CD4-positive, CD25-positive, alpha-beta regulatory T cell (primary cell): ENCODE results near the gene MTA1. TPM values are rescaled to one million over a fixed set of nuclear protein-coding genes. Genes with fewer than 3 reads are reported as not detected.
A peak's percentile ranks its signal among the peaks of the same experiment; 100 is the strongest.

Experiments used
- ATAC-seq, 2 donors: fragments of 150-1000 bp; cut with Tn5 transposase; one replicate each; pipeline ENCODE4 v1.10.0; 2021; ENCODE audit warnings: low read depth in 2 of 2, moderate number of reproducible peaks in 2 of 2, moderate library complexity in 1 of 2
- DNase-seq, 3 donors: peaks; one replicate each; pipeline versions ENCODE4 v3.0.0 to v3.0.0-alpha.2; 2012 to 2022; ENCODE audit warnings: mixed read lengths in 1 of 3
- H3K27ac ChIP-seq: one replicate; pipeline ENCODE4 v1.7.0; 2013; ENCODE audit warnings: mild to moderate bottlenecking, low read length; ENCODE audit not compliant: insufficient read depth, poor library complexity, severe bottlenecking
- H3K27me3 ChIP-seq: one replicate; pipeline ENCODE4 v1.7.0; 2013; ENCODE audit warnings: low read length; ENCODE audit not compliant: control insufficient read depth, insufficient read depth
- H3K36me3 ChIP-seq: one replicate; pipeline ENCODE4 v1.7.0; 2013; ENCODE audit warnings: mild to moderate bottlenecking, low read length, moderate library complexity; ENCODE audit not compliant: control insufficient read depth, insufficient read depth
- H3K4me1 ChIP-seq: 2 replicates; pipeline ENCODE4 v1.7.0; 2013; ENCODE audit warnings: mild to moderate bottlenecking, low read length; ENCODE audit not compliant: insufficient read depth, control insufficient read depth, poor library complexity, severe bottlenecking
- H3K4me3 ChIP-seq: one replicate; pipeline ENCODE4 v1.7.0; 2013; ENCODE audit warnings: low read depth, mild to moderate bottlenecking, low read length, moderate library complexity
- H3K9me3 ChIP-seq, 2 experiments: 1 replicate in 1 of 2; 2 replicates in 1 of 2; pipeline ENCODE4 v1.7.0; 2013; ENCODE audit warnings: low read length in 2 of 2, mild to moderate bottlenecking in 1 of 2, moderate library complexity in 1 of 2; ENCODE audit not compliant: control insufficient read depth in 2 of 2
- H3K27ac Mint-ChIP-seq, 3 donors: one replicate each; pipeline ENCODE4 v1.8.0; 2020 to 2022; ENCODE audit warnings: mild to moderate bottlenecking in 3 of 3, mixed read lengths in 3 of 3, moderate library complexity in 2 of 3
- H3K27me3 Mint-ChIP-seq: one replicate; pipeline ENCODE4 v1.8.0; 2022; ENCODE audit warnings: mild to moderate bottlenecking, mixed read lengths
- H3K36me3 Mint-ChIP-seq: one replicate; pipeline ENCODE4 v1.8.0; 2020; ENCODE audit warnings: mixed read lengths
- H3K4me1 Mint-ChIP-seq, 4 donors: one replicate each; pipeline ENCODE4 v1.8.0; 2020 to 2022; ENCODE audit warnings: mixed read lengths in 4 of 4, mild to moderate bottlenecking in 1 of 4
- H3K4me3 Mint-ChIP-seq, 4 donors: one replicate each; pipeline ENCODE4 v1.8.0; 2020 to 2022; ENCODE audit warnings: mild to moderate bottlenecking in 4 of 4, mixed read lengths in 4 of 4, moderate library complexity in 3 of 4
- H3K9me3 Mint-ChIP-seq, 7 donors: one replicate each; pipeline ENCODE4 v1.8.0; 2020 to 2022; ENCODE audit warnings: mixed read lengths in 7 of 7, mild to moderate bottlenecking in 3 of 7, moderate library complexity in 2 of 7
- polyA plus RNA-seq, 4 donors: library from polyadenylated mRNA; unstranded; fragments of 300-500 nt; fragmentation: Illumina TruSeq; gene quantifications; one replicate each; pipeline ENCODE4 v1.2.3, GENCODE V29; 2021
- total RNA-seq: library from RNA; stranded (reverse); gene quantifications from one replicate; pipeline ENCODE4 v1.2.3, GENCODE V29; 2022

MTA1 gene
- total and polyA plus RNA-seq, 5 donors from 2014 or later, result 2.5 to 123 (median 3.1) TPM

GRCh38 chr14:105413544-105413886, 6.1 kb upstream of the MTA1 start:
- peaks cover 1 to 19% (median 3%) of the 10 kb centered on the region in 4 donors for H3K4me1 Mint-ChIP-seq

GRCh38 chr14:105414456-105415371, 4.9 kb upstream of the MTA1 start:
- Histone ChIP-seq H3K9me3 (no peaks in the 10 kb centered on the region), H3K4me3 (peak overlapping the region; percentile 32), H3K36me3 (no peaks in the 10 kb centered on the region), H3K4me1 (peaks cover 26% of the 10 kb centered on the region), H3K27ac (no peak overlapping the region), H3K27me3 (peaks cover 5% of the 10 kb centered on the region)
- peak overlapping the region; percentile 66 to 85 (median 81) for H3K4me3 Mint-ChIP-seq
- H3K9me3 Mint-ChIP-seq, result no peaks in the 10 kb centered on the region
- no peaks in the 10 kb centered on the region for H3K36me3 Mint-ChIP-seq
- H3K4me1 Mint-ChIP-seq, result peaks cover 2 to 23% (median 5%) of the 10 kb centered on the region in 4 donors
- DNase-seq (peak; percentile 42 to 70 (median 63)), ATAC-seq (peak; percentile 77 to 78)
- no peak overlapping the region for H3K27ac Mint-ChIP-seq
- peaks cover 41% of the 10 kb centered on the region for H3K27me3 Mint-ChIP-seq

More at GRCh38 chr14:105413544-105413886, 6.1 kb upstream of the MTA1 start:
- Mint-ChIP-seq H3K36me3 (no peaks in the 10 kb centered on the region), H3K9me3 (peaks cover 0 to 1% (median 0%) of the 10 kb centered on the region in 7 donors), H3K27me3 (peaks cover 47% of the 10 kb centered on the region), H3K27ac (no peak overlapping the region), H3K4me3 (peak overlapping the region in 2 of 4 donors; percentile 31 to 36)
- ATAC-seq (no peak), DNase-seq (no peak)
- H3K4me1 ChIP-seq, result peaks cover 19% of the 10 kb centered on the region
- H3K36me3 ChIP-seq, result no peaks in the 10 kb centered on the region
- no peak overlapping the region for H3K4me3 ChIP-seq
- H3K27ac ChIP-seq, result no peak overlapping the region
- H3K27me3 ChIP-seq, result peaks cover 5% of the 10 kb centered on the region
- no peaks in the 10 kb centered on the region for H3K9me3 ChIP-seq

- Mint-ChIP-seq H3K36me3 (no peaks in the 10 kb centered on the region), H3K27ac (no peak overlapping the region), H3K9me3 (no peaks in the 10 kb centered on the region), H3K27me3 (peaks cover 30% of the 10 kb centered on the region), H3K4me1 (peaks cover 2 to 24% (median 5%) of the 10 kb centered on the region in 4 donors), H3K4me3 (peak overlapping the region; percentile 66 to 85 (median 81))
- peaks cover 5% of the 10 kb centered on the region for H3K27me3 ChIP-seq
- H3K4me3 ChIP-seq, result peak overlapping the region; percentile 32
- H3K36me3 ChIP-seq, result no peaks in the 10 kb centered on the region
- H3K27ac ChIP-seq, result no peak overlapping the region
- ATAC-seq (no peak), DNase-seq (no peak)
- H3K9me3 ChIP-seq, result no peaks in the 10 kb centered on the region
- H3K4me1 ChIP-seq, result peaks cover 31% of the 10 kb centered on the region
Measured at GRCh38 chr14:105415481-105416428, 3.9 kb upstream of the MTA1 start.

GRCh38 chr14:105416671-105417070, 3.0 kb upstream of the MTA1 start:
- peaks cover 34% of the 10 kb centered on the region for H3K4me1 ChIP-seq
- Mint-ChIP-seq H3K4me3 (peak overlapping the region in 3 of 4 donors; percentile 36 to 74 (median 66)), H3K27me3 (peaks cover 25% of the 10 kb centered on the region), H3K36me3 (no peaks in the 10 kb centered on the region), H3K4me1 (peaks cover 2 to 28% (median 5%) of the 10 kb centered on the region in 4 donors), H3K9me3 (no peaks in the 10 kb centered on the region), H3K27ac (peak overlapping the region in 1 of 3 donors; percentile 8)
- no peaks in the 10 kb centered on the region for H3K36me3 ChIP-seq
- H3K27me3 ChIP-seq, result peaks cover 5% of the 10 kb centered on the region
- ATAC-seq, result no peak
- H3K4me3 ChIP-seq, result no peak overlapping the region
- no peak for DNase-seq
- no peaks in the 10 kb centered on the region for H3K9me3 ChIP-seq
- H3K27ac ChIP-seq, result no peak overlapping the region

- Histone ChIP-seq H3K27me3 (peaks cover 5% of the 10 kb centered on the region), H3K27ac (no peak overlapping the region), H3K36me3 (no peaks in the 10 kb centered on the region), H3K4me1 (peaks cover 41% of the 10 kb centered on the region), H3K9me3 (no peaks in the 10 kb centered on the region), H3K4me3 (no peak overlapping the region)
- ATAC-seq (no peak), DNase-seq (no peak)
- H3K27me3 Mint-ChIP-seq, result peaks cover 20% of the 10 kb centered on the region
- H3K36me3 Mint-ChIP-seq, result no peaks in the 10 kb centered on the region
- H3K27ac Mint-ChIP-seq, result peak overlapping the region in 1 of 3 donors; percentile 77
- H3K9me3 Mint-ChIP-seq, result no peaks in the 10 kb centered on the region
- peaks cover 5 to 36% (median 6%) of the 10 kb centered on the region in 4 donors for H3K4me1 Mint-ChIP-seq
- H3K4me3 Mint-ChIP-seq, result peak overlapping the region; percentile 10 to 82 (median 69)
Measured at GRCh38 chr14:105417690-105418121, 1.9 kb upstream of the MTA1 start.

- peaks cover 4% of the 10 kb centered on the region for H3K27me3 ChIP-seq
- no peak for DNase-seq
- H3K27me3 Mint-ChIP-seq, result peaks cover 12% of the 10 kb centered on the region
- peaks cover 5 to 36% (median 7%) of the 10 kb centered on the region in 4 donors for H3K4me1 Mint-ChIP-seq
- H3K36me3 Mint-ChIP-seq, result peaks cover under 1% of the 10 kb centered on the region
- H3K9me3 ChIP-seq, result no peaks in the 10 kb centered on the region
- H3K9me3 Mint-ChIP-seq, result no peaks in the 10 kb centered on the region
- H3K27ac ChIP-seq, result no peak overlapping the region
- H3K4me3 Mint-ChIP-seq, result peak overlapping the region; percentile 75 to 82 (median 78)
- H3K4me3 ChIP-seq, result no peak overlapping the region
- no peak for ATAC-seq
- peaks cover 41% of the 10 kb centered on the region for H3K4me1 ChIP-seq
- H3K27ac Mint-ChIP-seq, result peak overlapping the region in 2 of 3 donors; percentile 26 to 71
- no peaks in the 10 kb centered on the region for H3K36me3 ChIP-seq
Measured at GRCh38 chr14:105418269-105419194, 1.1 kb upstream of the MTA1 start.
